Midbrain (tissue), 1 donor: ENCODE data around the gene ACER1.

Experiments
- DNase-seq: peaks from one replicate; lab custom pipeline; 2025; lab: John Stamatoyannopoulos, UW

ACER1 gene

DNA sequence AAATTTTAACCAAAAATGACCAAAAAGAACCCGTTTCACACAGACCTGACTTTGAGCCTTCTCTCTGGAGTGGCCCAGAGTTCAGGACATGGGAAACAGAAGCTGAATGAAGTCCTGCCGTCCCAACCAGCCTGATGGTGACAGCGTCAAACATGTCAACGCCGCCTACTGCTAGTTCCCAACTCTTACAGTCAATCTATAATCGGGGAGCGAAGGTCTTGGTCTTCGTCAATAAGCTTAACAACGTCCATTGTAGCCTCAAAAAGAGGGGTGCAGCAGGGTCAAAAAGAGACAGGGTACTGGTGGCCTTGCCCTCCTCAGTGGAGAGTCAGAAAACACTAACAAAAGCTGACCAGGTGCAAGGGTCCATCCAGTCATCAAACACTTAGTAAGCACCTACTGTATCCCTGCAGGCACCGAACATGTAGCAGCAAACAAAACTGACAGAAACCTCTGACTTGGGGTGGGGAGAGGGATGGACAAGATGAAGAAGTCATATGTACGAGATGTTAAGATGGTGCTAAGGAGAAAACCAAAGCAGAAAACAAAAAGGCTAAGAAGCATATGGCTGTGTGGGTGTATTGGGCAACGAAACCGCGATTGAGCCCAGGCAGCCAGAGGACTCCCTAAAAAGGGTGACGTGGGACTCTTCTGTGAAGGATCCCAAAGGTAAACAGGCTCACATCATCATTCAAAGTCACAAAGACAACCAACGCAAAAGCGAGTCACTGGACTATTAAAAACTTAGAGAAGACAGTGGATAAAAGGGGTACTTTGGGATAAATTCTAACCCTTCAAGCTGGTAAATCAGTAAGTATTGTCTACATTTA, 65.6 kb downstream of the ACER1 start:
- DNase-seq, result no peak

- no peak for DNase-seq
These were observed 68.6 kb downstream of the ACER1 start for GRCh38 chr19:6264803-6265202.

DNA sequence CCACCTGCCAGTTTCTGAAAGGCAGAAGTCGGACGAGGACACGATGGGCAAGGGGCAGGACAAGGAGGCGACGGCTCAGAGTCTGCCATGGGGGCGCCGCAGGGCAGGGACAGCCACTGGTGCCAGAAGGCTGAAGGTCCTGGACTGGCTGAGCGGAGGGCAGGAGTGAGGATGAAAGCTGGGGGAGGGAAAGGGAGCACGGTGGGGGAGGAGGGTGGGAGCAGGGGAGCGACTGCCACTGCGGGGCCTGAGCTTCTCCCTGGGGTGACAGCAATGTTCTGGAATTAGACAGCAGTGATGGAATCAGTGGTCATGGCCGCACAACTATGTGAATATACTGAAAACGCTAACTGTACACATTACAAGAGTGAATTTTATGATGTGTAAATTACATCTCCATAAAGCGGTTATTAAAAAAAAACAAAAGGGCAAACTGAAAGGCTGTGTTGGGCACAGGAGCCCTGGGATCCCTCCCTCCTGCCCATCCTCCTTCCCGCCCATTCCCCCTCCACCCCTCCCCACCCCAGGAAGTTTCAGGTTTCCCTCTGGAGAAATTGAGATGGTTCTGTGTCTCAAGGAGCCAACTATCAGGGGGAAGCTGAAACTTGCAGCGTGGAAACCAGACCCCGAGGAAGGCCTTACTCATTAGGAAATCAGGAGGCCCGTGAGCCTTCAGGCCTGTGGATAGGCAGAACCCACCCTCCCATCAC, 69.5 kb downstream of the ACER1 start:
- no peak for DNase-seq

DNA sequence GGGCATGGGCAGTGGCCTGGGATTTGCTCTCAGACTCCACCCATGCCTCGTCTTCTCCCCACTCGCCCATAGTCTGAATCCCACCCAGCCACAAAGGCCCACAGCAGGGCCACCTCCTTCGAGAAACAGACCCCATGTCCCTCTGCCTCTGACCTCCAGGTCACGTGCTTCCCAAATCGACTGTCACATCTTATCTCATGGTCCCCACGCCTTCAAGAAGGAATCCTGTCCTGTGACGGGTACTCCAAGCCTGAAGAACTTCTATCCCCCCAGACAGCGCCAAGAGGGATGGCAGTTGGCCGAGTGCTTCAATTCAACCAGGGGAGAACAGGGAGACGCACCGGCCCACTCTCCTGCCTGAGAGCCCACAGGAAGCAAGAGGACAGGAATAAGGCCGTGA, 70.1 kb downstream of the ACER1 start:
- no peak for DNase-seq

GRCh38 chr19:6262519-6262918, 70.9 kb downstream of the ACER1 start:
- no peak for DNase-seq

GRCh38 chr19:6261883-6262282, 71.5 kb downstream of the ACER1 start:
- DNase-seq, result no peak

- no peak for DNase-seq
These were observed 72.3 kb downstream of the ACER1 start for GRCh38 chr19:6260912-6261650.

DNA sequence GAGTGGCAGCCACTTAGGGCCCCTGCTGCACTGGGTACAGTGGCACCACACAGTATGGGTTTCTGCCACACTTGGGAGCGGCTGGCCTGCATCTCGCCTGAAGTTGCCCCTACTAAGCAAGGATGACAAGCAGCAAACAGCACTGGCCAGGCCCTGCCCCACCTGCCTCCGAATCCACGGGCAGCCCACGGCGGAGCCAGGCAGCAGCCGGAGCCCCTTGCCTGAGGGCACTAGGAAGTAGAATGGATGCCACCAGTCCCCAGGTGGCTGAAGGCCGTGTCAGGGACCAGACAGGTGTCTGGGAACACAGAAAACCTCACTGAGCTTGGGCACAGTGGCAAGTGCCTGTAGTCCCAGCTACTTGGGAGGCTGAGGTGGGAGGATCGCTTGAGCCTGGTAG, 73.0 kb downstream of the ACER1 start:
- no peak for DNase-seq

GRCh38 chr19:6259312-6259861, 74.0 kb downstream of the ACER1 start:
- no peak for DNase-seq

GRCh38 chr19:6258812-6259311, 74.5 kb downstream of the ACER1 start:
- no peak for DNase-seq
